HG03565 (cell line): ENCODE measurements around the gene NUP210L.

Source experiments
- ATAC-seq: cut with Tn5 transposase; IDR thresholded peaks from one replicate; pipeline ENCODE4 v1.9.1; 2021; ENCODE audit warnings: mild to moderate bottlenecking, moderate library complexity; ENCODE audit not compliant: unreplicated experiment

The NUP210L gene

DNA sequence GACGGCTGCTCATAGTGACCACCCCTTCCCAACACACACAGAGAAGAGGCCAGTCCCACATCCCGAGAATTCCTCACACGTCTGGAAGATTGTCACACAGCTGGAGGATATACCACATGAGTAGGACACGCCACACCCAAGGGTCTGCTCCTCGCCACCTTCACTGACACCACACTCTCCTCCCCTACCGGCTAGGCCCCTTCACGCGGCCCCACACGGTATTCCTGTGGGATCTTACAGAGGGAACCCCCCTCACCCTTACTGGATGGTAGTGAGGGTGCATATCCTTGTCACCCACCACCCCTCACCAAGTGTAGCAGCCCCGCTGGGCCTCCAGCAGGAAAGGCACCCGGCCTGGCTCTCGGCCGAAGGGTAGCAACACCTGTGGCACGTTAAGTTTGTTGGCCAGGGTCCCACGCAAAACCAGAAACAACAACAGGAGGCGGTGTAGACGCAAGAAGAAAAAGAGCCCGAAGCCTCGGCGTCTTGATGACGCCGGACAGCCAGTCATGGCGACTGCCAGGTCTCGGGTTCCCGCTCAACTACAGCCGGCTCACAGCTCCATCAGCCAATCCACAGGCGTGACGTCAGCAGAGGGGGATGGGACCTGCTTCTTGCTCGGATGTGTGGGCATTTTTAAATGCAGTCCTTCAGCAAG lies at the start of gene NUP210L:
Gene NUP210L (minus strand): TSS at position 540 of the 658 bp plus-strand sequence.
- ATAC-seq = no peak

DNA sequence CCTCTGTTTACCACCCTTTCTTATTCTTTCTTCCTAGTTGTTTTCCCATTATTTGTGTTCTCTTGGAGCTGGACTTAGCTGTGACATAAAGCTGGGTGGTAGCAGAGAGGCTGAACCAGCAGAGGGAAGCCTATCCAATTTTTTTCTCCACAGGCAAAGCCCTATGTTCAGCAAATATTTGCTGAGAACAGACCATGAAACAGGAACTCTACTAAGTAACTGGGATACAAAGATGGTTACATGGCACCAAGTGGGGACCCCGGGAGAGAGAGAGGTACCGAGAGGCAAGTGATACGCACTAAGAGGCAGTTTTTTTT lies 44.6 kb upstream of the NUP210L start:
- no peak for ATAC-seq

DNA sequence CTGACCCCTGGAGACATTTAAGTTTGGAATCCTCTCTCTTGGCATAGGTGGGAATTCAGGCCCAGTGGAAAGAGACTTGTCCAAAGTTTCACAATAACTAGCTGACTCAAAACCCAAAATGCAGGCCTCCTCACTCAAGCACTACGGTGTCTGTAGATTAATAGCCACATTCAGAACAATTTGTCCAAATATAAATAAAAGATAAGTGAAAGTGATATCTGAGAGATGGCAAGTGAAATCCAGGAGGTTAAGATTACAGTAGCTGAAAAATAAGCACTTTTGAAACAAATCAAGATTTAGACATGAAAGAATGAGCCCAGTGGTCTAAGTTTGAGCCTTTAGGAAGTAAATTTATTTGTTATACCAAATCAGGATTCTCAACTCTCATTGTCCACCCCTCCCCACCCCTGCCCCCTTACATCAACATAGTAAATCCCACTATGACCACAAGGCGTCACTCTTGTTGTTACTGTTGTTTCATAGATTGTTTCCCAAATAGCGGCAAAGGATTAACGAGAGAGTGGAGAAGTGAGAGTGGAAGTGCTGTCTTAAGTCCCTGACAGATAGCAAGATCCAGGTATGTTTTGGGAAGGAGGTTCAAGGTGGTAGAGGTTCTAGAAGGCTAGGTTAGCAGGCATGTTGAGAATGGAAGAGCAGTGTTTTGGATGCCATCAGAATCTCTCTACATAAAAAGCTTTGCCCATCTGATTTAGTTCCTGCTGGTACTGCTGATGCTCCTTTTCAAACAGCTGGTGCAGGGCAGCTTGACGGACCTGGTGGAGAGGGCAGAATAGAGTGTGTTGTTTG lies 44.1 kb upstream of the NUP210L start:
- no peak for ATAC-seq

DNA sequence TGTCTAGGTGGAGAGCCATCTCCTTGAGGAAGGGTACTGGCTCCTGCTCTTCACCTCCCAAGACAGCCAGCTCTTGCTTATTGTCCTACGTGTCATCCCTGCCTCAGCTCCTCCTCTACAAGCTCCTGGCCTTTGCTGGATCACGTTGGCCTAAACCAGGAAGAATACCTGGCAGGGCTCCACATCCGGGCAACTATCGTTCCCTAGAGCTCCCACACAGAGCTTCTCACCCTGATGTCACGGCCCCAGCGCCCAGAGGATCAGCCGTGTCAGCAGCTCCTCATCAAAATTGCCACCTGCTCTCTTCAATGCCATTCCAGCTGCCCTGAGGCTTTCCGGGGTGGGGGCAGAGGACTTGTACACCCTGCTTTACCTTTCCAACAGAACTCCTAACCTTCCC lies 38.9 kb upstream of the NUP210L start:
- ATAC-seq = no peak

DNA sequence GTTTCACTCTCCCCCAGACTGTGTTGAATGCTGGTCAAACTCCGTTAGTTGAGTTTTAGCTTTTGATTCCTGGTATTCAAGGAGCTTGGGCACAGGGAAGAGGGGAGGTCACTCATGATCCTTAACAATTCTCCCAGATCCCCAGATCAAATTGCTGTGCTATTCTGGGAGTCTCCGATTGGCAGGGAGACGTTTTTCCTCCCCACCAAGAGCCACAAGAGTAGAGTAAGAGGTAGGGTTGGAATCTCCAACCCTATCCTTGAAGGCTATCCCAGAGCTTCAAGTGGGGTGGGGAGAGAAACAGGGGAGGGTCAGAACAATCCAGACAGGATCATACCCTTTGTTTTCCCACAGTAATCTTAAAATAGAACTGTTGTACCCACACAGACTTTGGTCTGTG lies 37.6 kb upstream of the NUP210L start:
- no peak for ATAC-seq

DNA sequence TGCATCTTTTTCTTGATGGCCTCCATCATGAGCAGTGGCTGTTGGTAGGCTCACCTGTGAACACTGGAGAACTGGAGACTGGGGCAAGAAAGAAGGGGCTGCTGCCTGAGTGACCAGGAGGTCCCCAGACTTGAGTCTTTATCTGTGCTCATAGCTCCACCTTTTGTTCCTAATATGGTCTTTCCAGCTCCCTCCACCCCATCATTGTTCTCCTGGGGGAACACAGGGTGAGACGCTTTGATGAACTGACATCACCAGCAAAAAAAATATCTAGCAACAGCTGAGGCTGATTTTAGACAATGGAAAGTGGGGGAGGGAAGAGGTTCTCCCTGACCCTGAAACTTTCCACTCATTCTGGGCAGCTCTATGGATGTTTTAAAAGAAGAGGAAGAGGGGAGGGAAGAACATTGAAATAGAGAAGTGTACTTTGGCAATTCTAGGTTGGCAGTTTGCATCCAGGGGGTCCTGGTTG lies 37.2 kb upstream of the NUP210L start, which contains the start of gene TPM3:
Gene TPM3 (minus strand): TSS at position 111 of the 472 bp plus-strand sequence. CDS start 82 bp downstream, at position 29.
- no peak for ATAC-seq

DNA sequence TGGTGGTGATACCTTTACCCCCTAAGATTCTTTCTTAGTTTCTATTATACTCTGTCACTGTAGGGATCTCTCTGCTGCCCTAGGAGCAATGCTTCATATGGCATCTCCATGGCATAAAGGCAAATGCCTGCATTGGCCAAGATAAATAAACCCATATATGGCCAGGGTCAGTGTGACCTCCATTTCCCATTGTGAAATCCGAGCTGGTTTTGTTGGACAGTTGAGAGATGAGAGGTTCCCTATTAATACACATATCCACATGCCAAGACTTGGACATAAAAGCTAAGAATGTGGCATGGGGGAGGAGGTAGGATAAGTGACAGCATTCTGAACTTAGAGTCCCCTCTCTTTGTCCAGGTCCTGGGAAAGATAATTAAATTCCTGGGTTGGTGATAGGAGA lies 35.7 kb upstream of the NUP210L start:
- no peak for ATAC-seq

DNA sequence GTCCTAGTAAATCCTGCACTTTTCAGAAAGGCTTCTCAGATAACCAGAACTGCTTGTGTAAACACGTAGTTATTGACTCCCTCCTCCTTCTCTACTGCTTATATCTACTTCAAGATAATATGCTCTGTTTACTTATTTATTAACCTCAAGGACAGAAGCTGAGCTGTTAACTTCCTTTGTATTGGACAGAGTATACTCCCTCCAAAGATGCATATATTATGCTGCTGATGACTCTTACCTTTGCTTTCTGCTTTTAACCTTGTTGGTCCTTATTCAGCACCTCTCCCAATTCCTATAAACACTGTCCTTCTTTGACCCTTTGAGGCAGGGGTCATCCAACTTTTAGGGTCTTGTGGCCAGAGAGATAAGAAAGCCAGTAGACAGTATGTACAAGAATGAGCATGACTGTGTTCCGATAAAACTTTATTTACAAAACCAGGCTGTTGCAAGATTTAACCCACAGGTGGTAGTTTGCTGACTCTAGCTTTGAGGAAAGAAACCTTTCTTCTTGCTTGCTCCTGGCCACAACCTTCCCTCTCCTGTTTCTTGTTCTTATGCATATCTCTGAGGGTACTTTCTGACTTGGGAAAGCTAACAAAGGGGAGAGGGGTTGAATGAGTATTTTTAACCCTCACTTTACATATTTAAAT lies 32.1 kb upstream of the NUP210L start:
- ATAC-seq = no peak

DNA sequence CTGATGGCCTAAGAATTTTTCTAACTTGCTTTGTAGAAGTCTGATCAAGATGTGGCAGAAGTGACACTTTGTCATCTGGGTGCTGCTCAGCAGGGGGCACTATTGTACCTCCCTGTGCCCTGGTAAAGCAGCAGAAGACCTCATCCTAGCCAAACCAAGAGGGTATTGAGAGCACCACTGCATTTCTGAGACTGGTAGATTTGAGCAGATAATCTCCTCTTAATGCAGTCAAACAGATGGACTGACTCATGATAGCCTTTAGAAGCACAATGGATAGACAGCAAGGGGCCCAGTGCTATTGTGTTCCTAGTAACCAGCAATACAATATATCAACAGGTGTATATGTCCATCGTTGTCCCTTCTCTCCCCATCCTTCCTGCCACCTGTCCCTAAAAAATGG lies 31.3 kb upstream of the NUP210L start:
- ATAC-seq = no peak

DNA sequence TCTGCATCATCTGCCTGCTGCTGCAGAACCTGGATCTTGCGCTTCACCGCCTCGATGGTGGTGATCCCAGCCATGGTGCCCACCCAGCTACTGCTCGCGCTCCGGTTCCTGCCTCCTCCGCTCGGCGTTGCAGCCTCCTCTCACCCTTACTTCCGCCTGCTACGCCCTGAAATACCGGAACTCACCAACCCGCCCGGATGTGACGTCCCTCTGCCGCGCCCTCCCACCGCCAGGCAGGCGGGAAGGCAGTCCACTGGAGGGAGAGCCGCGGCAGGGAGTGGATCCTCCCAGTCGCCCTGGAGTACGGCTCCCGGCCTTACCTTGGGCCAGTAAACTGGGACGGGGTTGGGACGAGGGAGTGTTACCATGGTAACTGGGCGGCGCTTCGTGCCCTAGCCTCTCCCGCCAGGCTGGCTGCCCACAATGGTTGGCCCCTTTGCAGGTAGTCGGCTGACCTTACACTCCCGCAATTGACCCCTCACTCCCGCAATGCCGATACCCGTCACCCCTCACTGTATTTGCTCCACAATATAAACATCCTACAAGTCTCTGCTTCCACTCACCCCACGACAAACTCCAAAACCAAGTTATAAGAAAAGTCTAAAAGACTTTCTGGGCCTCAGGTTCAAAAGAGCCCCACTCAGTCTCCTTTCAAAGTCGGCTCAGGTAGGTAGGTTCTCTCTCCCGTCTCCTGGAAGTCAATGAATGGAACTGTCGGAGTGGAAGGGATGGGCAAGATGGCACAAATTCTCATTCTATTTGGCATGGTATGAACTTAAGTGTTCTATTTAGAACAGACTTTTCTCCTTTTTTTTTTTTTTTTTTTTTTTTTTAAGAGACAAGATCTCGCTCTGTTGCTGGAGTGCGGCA lies 28.4 kb upstream of the NUP210L start:
- ATAC-seq = peak; percentile 54

DNA sequence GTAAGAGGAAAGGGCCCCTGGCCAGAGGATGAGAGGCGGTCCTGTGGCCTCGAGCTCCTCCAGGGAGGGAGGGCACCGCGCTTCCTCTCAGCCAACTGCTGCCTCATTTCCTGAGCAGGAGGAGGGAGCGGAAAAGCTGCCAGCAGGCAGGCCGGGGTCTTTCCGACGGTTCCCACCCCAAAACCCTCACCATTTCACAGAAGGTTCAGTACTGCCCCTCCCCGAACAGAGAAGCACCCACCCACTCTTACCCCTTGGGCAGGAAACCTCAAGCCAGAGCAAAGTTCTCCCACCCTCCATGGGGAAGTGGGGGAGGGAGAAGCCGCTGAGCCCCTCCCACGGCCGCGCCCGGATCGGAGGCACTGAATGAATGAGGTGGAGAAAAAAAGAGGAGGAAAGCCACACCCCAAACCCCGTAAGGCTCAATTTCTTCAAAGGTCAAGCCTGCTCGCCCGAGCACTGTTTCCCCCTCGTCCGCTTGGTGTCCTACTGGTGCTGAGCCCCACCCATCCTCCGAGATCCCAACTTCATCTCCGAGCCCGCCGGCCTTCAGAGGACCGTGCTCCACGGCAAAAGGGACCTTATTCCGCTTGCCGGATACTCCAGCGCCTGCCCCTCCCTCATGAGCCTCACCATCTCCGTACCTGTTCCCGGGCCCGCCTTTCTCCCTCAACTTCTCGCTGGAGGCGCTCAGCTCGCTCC lies 27.6 kb upstream of the NUP210L start:
- ATAC-seq = peak; percentile 37

DNA sequence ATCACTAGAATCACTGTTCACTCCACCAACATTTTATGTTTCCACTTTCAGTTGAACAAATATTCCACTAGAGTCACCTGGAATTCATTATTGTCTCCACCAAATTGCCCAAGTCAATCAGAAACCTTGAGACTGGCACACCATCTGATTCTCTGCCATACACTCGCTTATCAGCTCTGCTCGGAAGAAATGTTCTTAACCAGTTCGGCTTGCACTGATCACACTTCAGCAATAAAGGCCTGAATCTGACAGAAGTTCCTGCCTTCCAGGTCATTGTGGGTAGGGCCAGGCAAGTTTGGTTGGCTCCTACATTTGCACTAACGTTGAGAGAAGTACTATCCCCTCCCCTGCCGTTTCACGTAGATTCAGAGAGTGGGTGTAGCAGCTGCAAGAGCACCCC lies 27.1 kb upstream of the NUP210L start:
- no peak for ATAC-seq

DNA sequence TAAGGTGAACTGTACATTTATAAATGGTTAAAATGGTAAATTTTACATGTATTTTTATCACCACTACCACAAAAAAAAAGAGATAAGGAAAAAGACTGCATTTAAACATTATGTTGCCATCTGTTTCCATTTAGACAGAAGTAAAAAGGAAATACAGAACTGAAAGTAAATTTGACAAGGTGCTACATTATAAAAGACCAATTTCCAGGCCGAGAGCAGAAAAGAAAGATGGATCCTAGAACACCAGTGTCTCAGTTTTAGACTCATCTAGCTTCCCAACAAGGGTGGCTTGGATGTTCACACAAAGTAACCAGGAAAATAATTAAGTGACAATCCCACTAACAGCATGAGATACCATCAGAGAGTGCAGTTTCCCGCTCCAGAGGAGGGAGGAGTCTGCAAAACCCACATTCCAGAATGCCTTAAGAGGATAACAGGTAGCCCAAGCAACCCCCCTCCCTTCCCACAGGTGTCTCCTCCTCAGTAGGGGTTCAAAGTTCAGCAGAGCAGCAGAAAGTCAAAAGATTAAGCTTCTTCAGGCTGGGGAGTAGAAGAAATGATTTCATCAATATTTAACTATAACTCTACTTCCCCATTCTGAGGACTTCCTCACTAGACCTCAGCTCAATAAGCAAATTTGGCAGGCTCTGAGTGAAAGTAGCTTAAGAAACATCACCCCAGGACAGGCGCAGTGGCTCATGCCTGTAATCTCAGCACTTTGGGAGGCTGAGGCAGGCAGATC lies 25.2 kb upstream of the NUP210L start:
- no peak for ATAC-seq

DNA sequence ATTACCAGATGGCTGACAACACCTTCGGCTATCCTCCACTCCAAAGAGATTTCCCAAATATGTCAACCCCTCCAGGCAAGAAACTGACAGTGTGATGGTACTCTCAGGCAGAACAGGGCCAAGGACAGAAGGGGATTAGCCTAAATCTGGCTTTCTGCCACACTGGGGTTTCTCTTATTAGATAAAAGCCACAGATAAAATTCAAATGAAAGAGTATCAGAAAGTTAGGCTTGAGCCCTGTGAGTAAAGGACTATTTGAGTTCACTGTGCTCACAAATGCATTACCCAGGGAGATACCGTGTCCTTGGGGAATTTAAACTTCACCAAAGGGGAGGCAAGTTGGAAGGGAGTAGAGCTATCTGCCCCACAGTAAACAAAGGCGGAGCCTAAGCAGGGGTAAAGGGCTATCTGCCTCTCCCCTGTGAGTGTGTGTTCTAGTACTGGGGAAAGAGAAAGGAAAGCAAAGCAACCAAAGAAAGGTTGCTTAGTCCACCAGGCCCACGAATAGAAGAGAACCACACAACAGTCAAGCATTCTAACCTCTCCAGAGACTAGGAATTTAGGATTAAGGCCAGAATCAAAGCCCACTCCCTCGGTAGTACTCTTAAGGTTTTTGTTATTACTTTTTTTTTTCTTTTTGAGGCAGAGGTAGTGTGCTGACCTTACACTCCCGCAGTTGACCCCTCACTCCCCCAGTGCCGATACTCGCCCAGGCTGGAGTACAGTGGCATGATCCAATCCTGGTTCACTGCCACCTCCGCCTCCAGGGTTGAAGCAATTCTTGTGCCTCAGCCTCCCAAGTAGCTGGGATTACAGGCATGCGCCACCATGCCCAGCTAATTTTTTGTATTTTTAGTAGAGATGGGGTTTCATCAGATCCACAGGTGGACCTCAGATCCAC lies 24.3 kb upstream of the NUP210L start:
- ATAC-seq = no peak

DNA sequence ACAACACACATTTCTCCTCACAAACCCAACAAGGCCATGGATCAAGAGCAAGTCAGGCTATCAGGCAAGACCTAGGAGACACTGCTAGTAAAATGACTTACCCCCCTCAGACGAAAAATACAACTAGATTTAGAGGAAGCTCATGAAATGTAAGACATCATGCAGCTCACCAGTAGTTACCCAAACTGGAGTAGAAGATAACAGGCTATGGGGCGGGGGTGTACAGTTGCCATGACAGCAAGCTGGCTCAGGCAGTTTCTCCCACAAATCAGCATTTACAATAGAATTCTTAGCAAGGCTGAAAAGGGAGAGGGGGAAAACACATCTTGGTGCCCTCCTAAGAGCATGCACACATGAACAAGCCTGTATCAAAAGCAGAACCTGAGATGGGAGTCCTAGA lies 23.1 kb upstream of the NUP210L start:
- ATAC-seq = no peak

DNA sequence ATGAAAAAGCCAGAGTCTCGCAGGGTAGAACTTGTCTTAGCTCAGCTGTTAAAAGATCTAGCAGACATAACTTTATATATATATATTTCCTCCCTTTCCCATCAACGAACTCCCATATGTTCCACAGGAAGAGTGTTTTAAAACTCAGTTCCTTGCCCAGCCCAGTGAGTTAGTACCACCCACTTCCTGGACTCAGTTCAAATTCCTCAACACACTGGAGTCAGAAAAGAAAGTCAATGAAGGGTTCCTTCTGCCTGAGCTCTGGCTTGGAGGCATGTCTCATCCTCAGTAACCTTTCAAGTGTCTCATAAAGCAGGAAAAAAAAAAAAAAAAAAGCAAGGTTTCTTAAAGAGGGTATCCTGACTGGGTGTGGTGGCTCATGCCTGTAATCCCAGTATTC lies 21.5 kb upstream of the NUP210L start:
- ATAC-seq = no peak

DNA sequence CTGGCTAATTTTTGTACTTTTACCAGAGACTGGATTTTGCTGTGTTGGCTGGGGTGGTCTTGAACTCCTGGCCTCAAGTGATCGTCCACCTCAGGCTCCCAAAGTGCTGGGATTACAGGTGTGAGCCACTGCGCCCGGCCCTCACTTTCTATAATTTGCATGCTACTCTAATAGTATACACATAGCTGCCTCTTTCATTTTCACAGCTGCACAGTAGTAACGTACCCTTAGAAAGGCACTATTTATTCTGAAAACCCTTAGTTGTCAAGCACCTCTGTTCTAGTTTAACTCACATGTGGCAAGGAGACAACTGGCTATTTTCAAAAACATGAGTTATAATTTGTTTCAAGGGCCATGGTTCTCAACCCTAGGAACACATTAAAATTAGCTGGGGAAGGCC lies 19.8 kb upstream of the NUP210L start:
- ATAC-seq = no peak

DNA sequence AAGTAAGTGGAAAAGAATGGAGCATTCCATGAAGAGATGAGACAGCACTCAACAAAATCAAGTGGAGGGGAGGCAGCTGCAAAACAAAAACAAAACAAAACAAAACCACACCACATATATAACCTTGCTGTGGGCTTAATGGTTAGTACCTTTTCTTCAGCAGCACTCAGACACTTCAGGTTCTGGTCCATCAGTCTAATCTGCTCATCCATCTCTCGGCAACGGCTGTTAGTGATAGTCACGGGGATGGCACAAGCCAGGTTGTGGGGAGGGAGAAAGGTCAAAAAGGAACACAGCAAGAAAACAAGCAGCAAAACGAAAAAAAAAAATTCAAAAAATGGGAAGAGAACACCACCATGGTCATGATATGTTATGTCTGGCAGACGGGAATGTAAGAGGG lies 17.0 kb upstream of the NUP210L start:
- ATAC-seq = no peak

DNA sequence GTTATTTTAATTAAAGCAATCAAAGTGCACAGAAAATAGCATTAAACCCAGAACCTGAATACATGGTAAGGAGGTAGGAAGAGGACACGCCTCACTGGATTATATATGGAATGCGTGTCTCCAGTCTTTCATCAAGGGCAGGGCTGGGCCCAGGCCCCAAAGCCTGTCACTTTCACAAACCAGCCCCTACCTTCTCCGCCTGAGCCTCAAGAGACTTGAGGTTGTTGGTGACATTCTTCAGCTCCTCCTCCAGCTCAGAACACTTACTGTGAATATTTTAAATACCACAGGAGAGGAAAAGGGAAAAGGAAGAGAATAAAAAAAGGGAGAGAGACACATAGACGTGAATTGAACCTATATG lies 16.3 kb upstream of the NUP210L start:
- ATAC-seq = no peak
